AG20443 (cell line): Measurements from ENCODE around the gene GRIN2A.

Experiments used
- DNase-seq: peaks from one replicate; pipeline ENCODE4 v3.0.0; 2012; ENCODE audit warnings: low spot score, mixed read lengths

The GRIN2A gene

DNA sequence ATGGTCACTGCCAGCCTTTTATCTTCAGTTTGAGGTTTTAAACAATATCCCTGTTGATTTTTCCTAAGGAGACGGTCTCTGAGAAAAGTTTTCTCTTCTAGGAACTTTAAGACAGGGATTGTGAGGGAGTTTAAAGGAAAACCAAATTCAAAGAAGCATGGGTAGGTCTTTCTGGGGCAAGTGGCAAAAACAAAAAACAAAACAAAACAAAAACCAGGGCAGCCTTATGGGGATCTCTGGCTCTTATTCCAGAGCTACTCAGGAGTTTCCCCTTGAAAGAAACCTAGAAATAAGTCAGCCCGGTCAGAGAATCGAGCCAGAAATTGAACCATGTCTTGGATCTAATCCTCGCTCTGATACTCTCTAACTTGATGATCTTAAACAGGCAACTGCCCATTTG, 424.5 kb downstream of the GRIN2A start:
- no peak for DNase-seq

DNA sequence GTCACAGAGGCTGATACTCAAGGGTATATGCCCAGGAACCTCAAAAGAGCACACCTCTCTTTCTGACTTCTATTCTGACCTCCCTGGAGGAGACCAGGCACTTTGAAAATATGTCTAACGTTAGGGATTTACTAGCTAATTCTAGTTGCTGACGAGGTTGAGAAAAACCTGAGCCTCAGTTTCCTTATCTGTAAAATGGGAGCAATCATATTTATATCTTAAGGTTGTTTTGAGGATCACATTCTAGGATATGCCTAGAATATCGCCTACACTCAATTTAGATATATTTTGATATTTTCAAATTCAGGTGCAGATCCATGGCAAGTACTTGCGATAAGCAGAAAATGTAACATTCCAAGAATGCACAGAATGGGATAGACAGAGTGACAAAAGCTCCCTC, 425.8 kb downstream of the GRIN2A start:
- DNase-seq = no peak

- DNase-seq = no peak
Observed at GRCh38 chr16:9755081-9755480, 427.1 kb downstream of the GRIN2A start.

DNA sequence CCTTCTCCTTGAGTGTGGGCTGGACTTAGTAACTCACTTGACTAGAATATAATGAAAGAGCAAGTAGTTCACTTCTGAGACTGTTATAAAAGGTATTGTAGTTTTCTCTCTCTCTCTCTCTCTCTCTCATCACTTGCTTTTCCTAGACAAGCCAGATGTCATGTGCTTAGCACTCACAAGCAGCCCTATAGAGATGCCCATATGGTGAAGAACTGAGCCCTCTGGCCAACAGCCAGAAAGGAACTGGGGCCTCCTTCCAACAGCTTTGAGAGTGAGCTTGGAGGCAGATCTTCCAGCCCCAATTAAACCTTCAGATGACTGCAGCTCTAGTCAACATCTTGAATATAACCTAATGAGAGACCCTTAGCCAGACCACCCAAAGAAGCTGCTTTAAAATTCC, 440.5 kb downstream of the GRIN2A start:
- DNase-seq = no peak

GRCh38 chr16:9739301-9739700, 442.9 kb downstream of the GRIN2A start:
- no peak for DNase-seq

DNA sequence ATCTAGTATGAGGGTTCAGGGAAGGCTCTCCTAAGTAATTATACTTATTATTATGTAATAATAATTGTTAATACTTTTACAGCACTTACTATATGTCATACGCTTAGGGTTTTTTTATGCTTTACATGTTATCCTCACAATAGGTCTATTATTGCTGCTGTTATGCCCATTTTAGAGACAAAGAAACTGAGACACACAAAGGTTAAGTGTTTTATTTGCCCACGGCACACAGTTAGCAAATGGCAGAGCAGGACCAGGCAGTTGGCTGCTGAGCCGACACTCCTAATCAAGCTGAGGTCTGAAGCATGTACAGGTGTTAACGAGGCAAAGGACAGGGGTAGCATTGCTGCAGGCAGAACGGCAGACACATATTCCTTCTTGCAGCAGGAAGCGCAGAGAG, 443.5 kb downstream of the GRIN2A start:
- no peak for DNase-seq

GRCh38 chr16:9736547-9736946, 445.7 kb downstream of the GRIN2A start:
- DNase-seq = no peak

- DNase-seq = no peak
Observed at GRCh38 chr16:9723136-9723535, 459.1 kb downstream of the GRIN2A start.

GRCh38 chr16:9713907-9714306, 468.3 kb downstream of the GRIN2A start:
- DNase-seq = no peak

DNA sequence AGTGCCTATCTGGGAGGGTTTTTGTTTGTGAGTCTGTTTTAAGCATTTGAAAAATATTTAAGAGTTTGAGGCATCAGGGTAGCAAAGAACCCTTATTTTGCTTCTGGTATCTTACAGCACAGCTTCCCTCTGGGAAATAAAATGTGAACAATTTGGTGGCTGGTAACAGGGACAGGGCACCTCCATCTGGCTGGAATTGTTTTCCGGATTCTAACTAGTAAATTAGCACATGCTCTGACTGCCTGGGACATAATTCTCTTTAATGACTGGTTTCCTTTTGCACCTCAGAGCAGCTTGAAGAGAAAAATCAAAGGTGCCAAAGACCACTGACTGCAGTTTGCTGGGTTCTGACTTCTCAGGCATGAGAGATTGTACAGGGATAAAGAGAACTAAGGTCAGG, 469.1 kb downstream of the GRIN2A start:
- DNase-seq = no peak

GRCh38 chr16:9708972-9709620, 473.1 kb downstream of the GRIN2A start:
- no peak for DNase-seq

DNA sequence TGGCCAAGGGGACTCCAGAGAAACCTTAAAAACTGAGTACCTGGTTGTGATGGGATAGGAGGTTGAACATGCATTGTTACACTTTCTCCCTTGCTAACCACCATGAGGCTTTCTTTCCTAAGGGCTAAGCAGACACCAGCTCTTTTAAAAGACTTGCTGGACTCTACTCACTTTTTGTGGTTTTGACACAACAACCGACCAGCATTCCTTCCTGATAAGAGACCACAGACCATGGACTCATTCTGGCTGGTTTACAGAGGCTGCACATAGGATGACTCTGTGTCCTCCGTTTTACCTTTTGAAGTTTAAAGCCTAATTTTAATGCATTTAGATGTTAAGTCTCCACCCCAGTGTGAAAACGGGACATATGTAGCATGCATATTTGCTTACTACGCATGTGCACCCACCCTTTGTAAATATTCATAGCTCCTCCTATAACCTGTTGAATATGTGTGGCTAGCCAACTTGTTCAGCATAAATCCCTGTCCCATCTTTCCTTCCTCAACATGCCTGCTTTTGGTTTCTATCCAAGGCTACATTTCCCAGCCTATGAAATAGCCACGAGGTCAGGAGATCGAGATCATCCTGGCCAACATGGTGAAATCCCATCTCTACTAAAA, 475.9 kb downstream of the GRIN2A start:
- no peak for DNase-seq

GRCh38 chr16:9703731-9704130, 478.5 kb downstream of the GRIN2A start:
- no peak for DNase-seq
